CD4-positive, alpha-beta memory T cell (primary cell): ENCODE measurements around the gene CRIP2. TPM values are rescaled to one million over a fixed set of nuclear protein-coding genes. Genes with fewer than 3 reads are reported as not detected.
A peak's percentile ranks its signal among the peaks of the same experiment; 100 is the strongest.

ENCODE experiments used
- CTCF ChIA-PET: fragments of 350-600 bp; sonication (Branson Sonifier 250); formaldehyde crosslinking; loops from one replicate; lab custom pipeline; 2021; ENCODE audit warnings: inconsistent platforms; ENCODE audit not compliant: partially characterized antibody; lab: Charles Lee
- POLR2A ChIA-PET: fragments of 350-600 bp; sonication (Branson Sonifier 250); formaldehyde crosslinking; loops from one replicate; lab custom pipeline; 2021; ENCODE audit not compliant: partially characterized antibody; lab: Charles Lee
- DNase-seq, 5 donors: peaks; one replicate each; pipeline versions ENCODE4 v3.0.0 to v3.0.0-alpha.2; 2020 to 2022; ENCODE audit warnings: mixed read lengths in 1 of 5
- H3K27ac ChIP-seq: one replicate; pipeline ENCODE4 v1.7.0; 2013; ENCODE audit warnings: low read depth, low read length
- H3K27me3 ChIP-seq: 2 replicates; pipeline ENCODE4 v1.7.0; 2013; ENCODE audit warnings: mild to moderate bottlenecking, low read length, moderate library complexity; ENCODE audit not compliant: insufficient read depth
- H3K36me3 ChIP-seq: 2 replicates; pipeline ENCODE4 v1.7.0; 2013; ENCODE audit warnings: mild to moderate bottlenecking, low read length, moderate library complexity; ENCODE audit not compliant: insufficient read depth
- H3K4me1 ChIP-seq: 2 replicates; pipeline ENCODE4 v1.7.0; 2013; ENCODE audit warnings: mild to moderate bottlenecking, low read length, moderate library complexity; ENCODE audit not compliant: insufficient read depth
- H3K4me3 ChIP-seq, 2 donors: one replicate each; pipeline ENCODE4 v1.7.0; 2013; ENCODE audit warnings: low read length in 2 of 2, mild to moderate bottlenecking in 1 of 2
- H3K9me3 ChIP-seq, 2 donors: one replicate each; pipeline ENCODE4 v1.7.0; 2013; ENCODE audit warnings: low read length in 2 of 2, control low read depth in 1 of 2; ENCODE audit not compliant: control insufficient read depth in 1 of 2
- H3K27ac Mint-ChIP-seq, 7 donors: one replicate each; pipeline ENCODE4 v1.8.0; 2020 to 2021; ENCODE audit warnings: mixed read lengths in 7 of 7, mild to moderate bottlenecking in 6 of 7, inconsistent platforms in 3 of 7, moderate library complexity in 3 of 7
- H3K27me3 Mint-ChIP-seq, 2 donors: one replicate each; pipeline ENCODE4 v1.8.0; 2020 to 2021; ENCODE audit warnings: mixed read lengths in 2 of 2
- H3K36me3 Mint-ChIP-seq, 2 donors: one replicate each; pipeline ENCODE4 v1.8.0; 2020 to 2021; ENCODE audit warnings: mixed read lengths in 2 of 2, inconsistent platforms in 1 of 2, mild to moderate bottlenecking in 1 of 2
- H3K4me1 Mint-ChIP-seq, 4 donors: one replicate each; pipeline ENCODE4 v1.8.0; 2020 to 2021; ENCODE audit warnings: mixed read lengths in 4 of 4, mild to moderate bottlenecking in 1 of 4
- H3K4me3 Mint-ChIP-seq, 8 donors: one replicate each; pipeline ENCODE4 v1.8.0; 2020 to 2021; ENCODE audit warnings: mixed read lengths in 8 of 8, mild to moderate bottlenecking in 7 of 8, moderate library complexity in 6 of 8, inconsistent platforms in 3 of 8
- H3K9me3 Mint-ChIP-seq, 8 donors: one replicate each; pipeline ENCODE4 v1.8.0; 2020 to 2021; ENCODE audit warnings: mixed read lengths in 8 of 8, mild to moderate bottlenecking in 5 of 8, inconsistent platforms in 3 of 8, moderate library complexity in 1 of 8
- intact Hi-C: fragments of 100-400 bp; cut with micrococcal nuclease; formaldehyde crosslinking; loops from one replicate; pipeline ENCODE4 v1.15.1; 2023
- polyA plus RNA-seq, 2 donors: library from polyadenylated mRNA; unstranded; fragments of 300-500 nt; fragmentation: Illumina TruSeq; gene quantifications; one replicate each; pipeline ENCODE4 v1.2.3, GENCODE V29; 2021
- total RNA-seq, 2 experiments: library from RNA; stranded (reverse); gene quantifications; one replicate each; pipeline ENCODE4 v1.2.3, GENCODE V29; 2021

Gene CRIP2
- total and polyA plus RNA-seq, 4 experiments from 2014 or later = 12.1 to 256 (median 48.8) TPM

GRCh38 chr14:105525326-105525725 is 50.7 kb downstream of the CRIP2 start:
- Histone ChIP-seq H3K4me1 (peaks cover 29% of the 10 kb centered on the region), H3K4me3 (no peak overlapping the region), H3K27ac (no peak overlapping the region), H3K27me3 (no peaks in the 10 kb centered on the region), H3K36me3 (no peaks in the 10 kb centered on the region), H3K9me3 (no peaks in the 10 kb centered on the region)
- H3K36me3 Mint-ChIP-seq = no peaks in the 10 kb centered on the region
- intact Hi-C loops = no loop called here
- peaks cover 1 to 4% of the 10 kb centered on the region in 2 donors for H3K27me3 Mint-ChIP-seq
- H3K9me3 Mint-ChIP-seq = no peaks in the 10 kb centered on the region
- peaks cover 4 to 26% (median 16%) of the 10 kb centered on the region in 4 donors for H3K4me1 Mint-ChIP-seq
- POLR2A ChIA-PET = interaction anchor here (1.0 to 4.6 kb wide), 2 partner anchors 34 to 44 kb away, joined by 3 to 48 read pairs; partner anchors contain the start of gene TEDC1
- CTCF ChIA-PET = interaction anchor here (0.7 to 1.0 kb wide), 2 partner anchors 14 to 35 kb away, joined by 3 read pairs; no protein-coding TSS in a partner anchor
- no peak for DNase-seq
- H3K27ac Mint-ChIP-seq = peak overlapping the region in 2 of 7 donors; percentile 44 to 61
- H3K4me3 Mint-ChIP-seq = peak overlapping the region in 6 of 8 donors; percentile 12 to 79 (median 52)

DNA sequence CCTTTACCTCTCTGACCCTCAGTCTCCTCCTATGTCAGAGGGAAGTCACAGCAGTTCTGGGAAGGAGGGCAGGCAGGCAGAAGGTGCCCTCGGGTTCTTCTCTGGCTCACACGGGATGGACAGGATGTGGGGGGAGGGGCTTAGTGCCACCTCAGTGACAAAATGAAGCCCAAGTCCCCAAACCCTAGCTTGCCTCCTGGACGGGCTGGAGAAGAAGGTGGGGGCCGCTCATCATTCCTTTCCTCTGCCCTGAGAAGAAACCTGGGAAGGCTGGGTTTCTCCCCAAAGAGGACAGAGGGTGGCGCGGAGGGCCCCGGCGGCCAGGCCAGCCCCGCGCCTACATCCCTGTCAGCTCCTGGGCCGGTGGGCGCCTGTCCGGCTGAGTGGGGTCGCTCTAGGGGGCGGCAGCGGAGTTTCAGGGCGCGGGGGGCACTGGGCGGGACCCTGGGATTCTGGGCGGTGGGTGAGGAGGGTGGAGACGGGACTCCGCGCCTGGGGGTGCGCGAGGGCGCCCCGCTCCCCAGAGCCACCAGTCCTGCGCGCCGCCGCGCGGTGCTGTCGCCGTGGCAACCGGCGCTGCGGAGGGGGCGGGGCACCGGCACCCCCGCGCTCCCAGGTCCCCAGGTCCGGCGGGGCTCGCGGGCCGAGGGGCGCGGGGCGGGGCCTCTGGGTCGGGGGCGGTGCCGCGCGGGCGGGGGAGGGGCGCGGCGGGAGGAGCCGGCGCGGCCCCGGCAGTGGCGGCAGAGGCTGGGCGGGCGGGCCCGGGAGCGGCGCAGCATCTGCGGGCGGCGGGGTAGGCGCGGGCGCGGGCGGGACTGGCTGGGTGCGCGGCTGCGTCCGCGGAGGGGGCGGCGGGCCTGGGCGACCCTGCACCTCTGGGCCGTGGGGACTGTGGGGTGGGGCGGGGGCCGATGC is 51.5 kb downstream of the CRIP2 start, which contains the start of gene TMEM121:
Gene TMEM121 (plus strand): TSS at position 723 of the 915 bp plus-strand sequence. CDS start 2,252 bp downstream, outside the sequence.
- POLR2A ChIA-PET = interaction anchor here (0.8 to 4.6 kb wide), 3 partner anchors 35 to 155 kb away, joined by 3 to 48 read pairs (median 3); partner anchors contain the start of gene TEDC1
- H3K9me3 Mint-ChIP-seq = no peaks in the 10 kb centered on the region
- H3K4me3 Mint-ChIP-seq = peak within 1 kb of the TSS; percentile 51 to 84 (median 76)
- H3K27ac Mint-ChIP-seq = peak within 1 kb of the TSS in 3 of 7 donors; percentile 43 to 63 (median 61)
- CTCF ChIA-PET = interaction anchor here (1.0 kb wide), 1 partner anchor 36 kb away, joined by 3 read pairs; no protein-coding TSS in a partner anchor
- Histone ChIP-seq H3K4me1 (peaks cover 29% of the 10 kb centered on the region), H3K27me3 (no peaks in the 10 kb centered on the region), H3K36me3 (no peaks in the 10 kb centered on the region), H3K4me3 (peak within 1 kb of the TSS in 1 of 2 donors; percentile 19), H3K9me3 (no peaks in the 10 kb centered on the region), H3K27ac (no peak within 1 kb of the TSS)
- DNase-seq = peak in 4 of 5 donors; percentile 28 to 39 (median 35)
- peaks cover 1 to 2% of the 10 kb centered on the region in 2 donors for H3K27me3 Mint-ChIP-seq
- peaks cover 4 to 30% (median 18%) of the 10 kb centered on the region in 4 donors for H3K4me1 Mint-ChIP-seq
- H3K36me3 Mint-ChIP-seq = no peaks in the 10 kb centered on the region
- intact Hi-C loops = no loop called here

- Mint-ChIP-seq H3K4me1 (peaks cover 4 to 31% (median 18%) of the 10 kb centered on the region in 4 donors), H3K27ac (peak overlapping the region in 2 of 7 donors; percentile 31 to 63), H3K9me3 (no peaks in the 10 kb centered on the region), H3K27me3 (peaks cover 1 to 2% of the 10 kb centered on the region in 2 donors), H3K36me3 (no peaks in the 10 kb centered on the region), H3K4me3 (peak overlapping the region; percentile 51 to 84 (median 74))
- Histone ChIP-seq H3K27ac (no peak overlapping the region), H3K27me3 (no peaks in the 10 kb centered on the region), H3K4me1 (peaks cover 29% of the 10 kb centered on the region), H3K9me3 (no peaks in the 10 kb centered on the region), H3K36me3 (no peaks in the 10 kb centered on the region), H3K4me3 (peak overlapping the region in 1 of 2 donors; percentile 19)
- intact Hi-C loops = no loop called here
- ChIA-PET CTCF (interaction anchor here (4.4 kb wide), 1 partner anchor 155 kb away, joined by 24 read pairs; no protein-coding TSS in a partner anchor), POLR2A (interaction anchor here (4.6 kb wide), 1 partner anchor 35 kb away, joined by 48 read pairs; the partner anchor contains the start of gene TEDC1)
- DNase-seq = no peak
These were observed 52.3 kb downstream of the CRIP2 start for GRCh38 chr14:105526776-105527380.

GRCh38 chr14:105527381-105527825 is 52.8 kb downstream of the CRIP2 start:
- Mint-ChIP-seq H3K4me3 (peak overlapping the region; percentile 51 to 84 (median 74)), H3K27ac (peak overlapping the region in 3 of 7 donors; percentile 43 to 63 (median 51)), H3K36me3 (no peaks in the 10 kb centered on the region), H3K27me3 (peaks cover 1 to 2% of the 10 kb centered on the region in 2 donors), H3K4me1 (peaks cover 4 to 36% (median 19%) of the 10 kb centered on the region in 4 donors), H3K9me3 (no peaks in the 10 kb centered on the region)
- H3K9me3 ChIP-seq = no peaks in the 10 kb centered on the region
- ChIA-PET CTCF (interaction anchor here (2.7 to 4.4 kb wide), 2 partner anchors 38 to 156 kb away, joined by 9 to 24 read pairs; no protein-coding TSS in a partner anchor), POLR2A (interaction anchor here (3.8 to 4.6 kb wide), 2 partner anchors 36 to 46 kb away, joined by 21 to 48 read pairs; partner anchors contain the start of gene TEDC1)
- H3K36me3 ChIP-seq = no peaks in the 10 kb centered on the region
- intact Hi-C loops = no loop called here
- H3K4me1 ChIP-seq = peaks cover 29% of the 10 kb centered on the region
- no peak for DNase-seq
- no peak overlapping the region for H3K27ac ChIP-seq
- peak overlapping the region in 1 of 2 donors; percentile 54 for H3K4me3 ChIP-seq
- no peaks in the 10 kb centered on the region for H3K27me3 ChIP-seq

GRCh38 chr14:105527826-105528585 is 53.4 kb downstream of the CRIP2 start:
- peak overlapping the region; percentile 27 to 84 (median 66) for H3K4me3 Mint-ChIP-seq
- Histone ChIP-seq H3K36me3 (no peaks in the 10 kb centered on the region), H3K27me3 (no peaks in the 10 kb centered on the region), H3K4me1 (peaks cover 29% of the 10 kb centered on the region), H3K9me3 (no peaks in the 10 kb centered on the region), H3K27ac (no peak overlapping the region), H3K4me3 (peak overlapping the region in 1 of 2 donors; percentile 54)
- CTCF ChIA-PET = interaction anchor here (0.6 to 4.4 kb wide), 11 partner anchors 8 to 157 kb away, joined by 3 to 24 read pairs (median 4); no protein-coding TSS in a partner anchor
- H3K4me1 Mint-ChIP-seq = peaks cover 4 to 42% (median 19%) of the 10 kb centered on the region in 4 donors
- DNase-seq = peak; percentile 69 to 83 (median 78)
- H3K27ac Mint-ChIP-seq = peak overlapping the region in 3 of 7 donors; percentile 43 to 83 (median 51)
- H3K36me3 Mint-ChIP-seq = no peaks in the 10 kb centered on the region
- intact Hi-C loops = loop anchor here (1.0 kb wide), 2 partner anchors 37 to 157 kb away; partner anchors contain the start of gene TEDC1
- POLR2A ChIA-PET = interaction anchor here (1.0 to 4.6 kb wide), 5 partner anchors 36 to 162 kb away, joined by 3 to 48 read pairs (median 6); partner anchors contain the start of gene TEDC1
- H3K9me3 Mint-ChIP-seq = no peaks in the 10 kb centered on the region
- peaks cover under 1 to 2% of the 10 kb centered on the region in 2 donors for H3K27me3 Mint-ChIP-seq
